IPS-18c (cell line): ENCODE results near the gene ENHO.
"Not testable (repeated sequence)": the region's sequence is repeated elsewhere in the genome, so short reads cannot be mapped to it uniquely, and the experiment has no call there.

Experiments used
- H3K4me3 ChIP-seq: 2 replicates; pipeline ENCODE4 v1.7.0; 2013; ENCODE audit warnings: low read depth, mild to moderate bottlenecking, low read length, moderate library complexity; ENCODE audit not compliant: insufficient read depth
- H3K9me3 ChIP-seq: one replicate; pipeline ENCODE4 v1.6.1; 2013; ENCODE audit warnings: mild to moderate bottlenecking, low read length, moderate library complexity; ENCODE audit not compliant: control insufficient read depth, insufficient read depth

ENHO gene

GRCh38 chr9:34502471-34502870 is 20.3 kb downstream of the ENHO start:
- H3K9me3 ChIP-seq: peaks cover 5% of the 10 kb centered on the region
- H3K4me3 ChIP-seq: no peak overlapping the region

GRCh38 chr9:34501889-34502425 is 20.8 kb downstream of the ENHO start:
- H3K9me3 ChIP-seq: peaks cover 5% of the 10 kb centered on the region
- H3K4me3 ChIP-seq: no peak overlapping the region

GRCh38 chr9:34501372-34501771 is 21.4 kb downstream of the ENHO start:
- no peak overlapping the region for H3K4me3 ChIP-seq
- H3K9me3 ChIP-seq: peaks cover 5% of the 10 kb centered on the region

- H3K9me3 ChIP-seq: peaks cover 3% of the 10 kb centered on the region
- H3K4me3 ChIP-seq: no peak overlapping the region
Observed at GRCh38 chr9:34500623-34501267, 22.0 kb downstream of the ENHO start.

GRCh38 chr9:34499076-34499475 is 23.7 kb downstream of the ENHO start:
- Histone ChIP-seq H3K9me3 (peaks cover 3% of the 10 kb centered on the region), H3K4me3 (no peak overlapping the region)

- Histone ChIP-seq H3K9me3 (peaks cover 3% of the 10 kb centered on the region), H3K4me3 (no peak overlapping the region)
Observed at GRCh38 chr9:34498553-34498952, 24.2 kb downstream of the ENHO start.

GRCh38 chr9:34496149-34496712 is 26.6 kb downstream of the ENHO start:
- H3K4me3 ChIP-seq: no peak overlapping the region
- H3K9me3 ChIP-seq: no peaks in the 10 kb centered on the region

GRCh38 chr9:34493972-34494535 is 28.7 kb downstream of the ENHO start:
- no peaks in the 10 kb centered on the region for H3K9me3 ChIP-seq
- no peak overlapping the region for H3K4me3 ChIP-seq

- no peaks in the 10 kb centered on the region for H3K9me3 ChIP-seq
- H3K4me3 ChIP-seq: no peak overlapping the region
Observed at GRCh38 chr9:34492051-34492450, 30.7 kb downstream of the ENHO start.

GRCh38 chr9:34491596-34491995 is 31.2 kb downstream of the ENHO start:
- Histone ChIP-seq H3K9me3 (no peaks in the 10 kb centered on the region), H3K4me3 (no peak overlapping the region)

GRCh38 chr9:34490760-34491159 is 32.0 kb downstream of the ENHO start:
- H3K9me3 ChIP-seq: no peaks in the 10 kb centered on the region
- H3K4me3 ChIP-seq: no peak overlapping the region

GRCh38 chr9:34490360-34490759 is 32.4 kb downstream of the ENHO start:
- no peaks in the 10 kb centered on the region for H3K9me3 ChIP-seq
- no peak overlapping the region for H3K4me3 ChIP-seq

GRCh38 chr9:34486572-34486971 is 36.2 kb downstream of the ENHO start:
- no peaks in the 10 kb centered on the region for H3K9me3 ChIP-seq
- H3K4me3 ChIP-seq: no peak overlapping the region

- Histone ChIP-seq H3K9me3 (no peaks in the 10 kb centered on the region), H3K4me3 (no peak overlapping the region)
Observed at GRCh38 chr9:34485822-34486221, 37.0 kb downstream of the ENHO start.

- no peaks in the 10 kb centered on the region for H3K9me3 ChIP-seq
- no peak overlapping the region for H3K4me3 ChIP-seq
Observed at GRCh38 chr9:34484678-34485077, 38.1 kb downstream of the ENHO start.

- not testable (repeated sequence) for H3K4me3 ChIP-seq, H3K9me3 ChIP-seq
Observed at GRCh38 chr9:34482746-34483145, 40.0 kb downstream of the ENHO start.

GRCh38 chr9:34481620-34482019 is 41.2 kb downstream of the ENHO start:
- not testable (repeated sequence) for H3K4me3 ChIP-seq, H3K9me3 ChIP-seq

GRCh38 chr9:34479431-34479866 is 43.3 kb downstream of the ENHO start:
- H3K4me3 ChIP-seq: no peak overlapping the region
- H3K9me3 ChIP-seq: no peaks in the 10 kb centered on the region
